Right cardiac atrium (tissue), 5 donors: ENCODE data around the gene GDPD4. TPM values are rescaled to one million over a fixed set of nuclear protein-coding genes. Genes with fewer than 3 reads are reported as not detected.

Experiments used
- ATAC-seq, 2 donors: fragments of 200-7000 bp; cut with Tn5 transposase; one replicate each; pipeline versions ENCODE4 v1.8.0 to v1.9.1; 2020; ENCODE audit warnings: moderate library complexity in 2 of 2, mild to moderate bottlenecking in 1 of 2
- DNase-seq, 3 donors: peaks; one replicate each; pipeline ENCODE4 v3.0.0-alpha.2; 2020
- H3K27ac ChIP-seq: one replicate; pipeline ENCODE4 v1.5.1; 2013; ENCODE audit warnings: mild to moderate bottlenecking, low read length, control low read depth, moderate library complexity
- H3K27me3 ChIP-seq: one replicate; pipeline ENCODE4 v1.6.1; 2013; ENCODE audit not compliant: control insufficient read depth, insufficient read depth
- H3K4me1 ChIP-seq: one replicate; pipeline ENCODE4 v1.6.1; 2013; ENCODE audit warnings: low read length; ENCODE audit not compliant: control insufficient read depth, insufficient read depth
- H3K4me3 ChIP-seq: one replicate; pipeline ENCODE4 v1.5.1; 2013; ENCODE audit warnings: low read length, control low read depth
- H3K9me3 ChIP-seq: one replicate; pipeline ENCODE4 v1.6.1; 2013; ENCODE audit warnings: low read length; ENCODE audit not compliant: control insufficient read depth
- WGBS: extraction: QIAGEN DNeasy Blood & Tissue Kit; methylation state at CpG from one replicate; pipeline ENCODE4 v1.1.7; 2013; 5-methylcytosine and 5-hydroxymethylcytosine counted together
- intact Hi-C, 4 donors: fragments of 100-400 bp; cut with DNase I; formaldehyde crosslinking; loops; one replicate each; pipeline versions ENCODE4 v1.11.0 to v1.14.0; 2022 to 2023
- polyA plus RNA-seq: library from polyadenylated mRNA; stranded (reverse); fragments of 200-250 nt; gene quantifications from one replicate; pipeline ENCODE4 v1.2.3, GENCODE V29; 2013
- total RNA-seq, 4 donors: library from RNA; stranded (reverse); fragmentation: NEBNext Ultra II Directional; extraction: Animal tissue kit (Norgen Biotek cat#: 25700); gene quantifications; one replicate each; pipeline ENCODE4 v1.2.1, GENCODE V29; 2021
- donor health status: healthy with polysubstance abuse.
- donor health status: DM: no; HTN: yes; CAD: no.
- donor health status: DM: no; HTN: no; CAD: no.
- donor health status: DM: no; HTN: yes; CAD: no; lungs with severe emphysema.
- donor health status: DM: yes; HTN: yes; CAD: no.

Gene GDPD4
- total and polyA plus RNA-seq, 5 donors, result 0.52 to 0.69 TPM; not detected in 3

DNA sequence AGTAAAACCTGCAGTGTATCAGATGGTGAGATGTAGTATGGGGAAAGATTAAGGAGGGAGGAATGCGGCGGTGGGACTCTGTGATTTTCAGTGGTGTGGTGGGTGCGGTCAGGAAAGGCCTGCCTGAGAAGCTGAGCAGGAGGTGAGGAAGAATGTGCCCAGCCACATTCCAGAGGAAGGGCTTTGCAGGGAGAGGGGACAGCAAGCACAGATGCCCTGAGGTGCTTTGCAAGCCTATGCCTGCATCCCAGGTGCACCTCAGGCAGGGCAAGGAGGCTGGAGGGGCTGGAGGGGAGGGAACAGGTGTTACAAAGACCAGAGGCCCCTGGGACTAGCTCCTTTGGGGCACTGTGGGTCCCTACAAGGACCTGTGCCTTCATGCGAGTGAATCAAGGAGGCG is 131.4 kb downstream of the GDPD4 start:
- 96% methylated on average over 5 of the region's 5 CpGs for WGBS

GRCh38 chr11:77167791-77168190 is 133.7 kb downstream of the GDPD4 start:
- H3K27me3 ChIP-seq, result no peaks in the 10 kb centered on the region
- H3K9me3 ChIP-seq, result no peaks in the 10 kb centered on the region
- intact Hi-C loops, result no loop called here
- 75% methylated on average over 8 of the region's 8 CpGs for WGBS
- no peak overlapping the region for H3K27ac ChIP-seq
- H3K4me3 ChIP-seq, result no peak overlapping the region
- ATAC-seq (no peak), DNase-seq (peak in 2 of 3 donors; percentile 5 to 37)
- H3K4me1 ChIP-seq, result no peaks in the 10 kb centered on the region

More for the DNA sequence above, 131.4 kb downstream of the GDPD4 start:
- Histone ChIP-seq H3K4me1 (no peaks in the 10 kb centered on the region), H3K27me3 (no peaks in the 10 kb centered on the region), H3K4me3 (no peak overlapping the region), H3K9me3 (no peaks in the 10 kb centered on the region), H3K27ac (no peak overlapping the region)
- intact Hi-C loops, result no loop called here
- DNase-seq, result peak in 1 of 3 donors; percentile 18
- ATAC-seq, result no peak

DNA sequence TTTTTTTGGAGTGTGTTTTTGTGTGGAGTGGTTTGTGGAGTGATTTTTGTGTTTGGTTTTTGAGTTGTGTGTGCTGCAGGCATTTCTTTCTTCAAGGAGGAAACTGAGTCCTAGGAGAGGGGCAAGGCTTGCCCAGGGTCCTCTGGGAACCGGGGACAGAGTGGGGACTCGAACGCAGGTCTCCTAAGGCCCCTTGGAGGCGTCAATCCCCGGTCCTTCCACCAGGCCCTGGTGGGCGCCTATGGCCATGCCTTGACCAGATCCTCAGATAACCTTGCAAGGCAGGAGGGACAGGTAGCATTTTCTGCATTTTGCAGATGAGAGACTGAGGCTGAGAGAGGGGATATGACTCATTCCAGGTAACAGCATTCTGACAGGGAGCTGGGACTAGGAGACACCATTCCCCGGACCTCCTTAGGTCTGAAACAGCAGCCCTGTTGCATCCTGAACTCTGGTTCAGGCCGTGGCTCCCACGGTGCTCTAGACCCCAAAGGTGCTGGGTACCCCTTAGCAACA is 134.3 kb downstream of the GDPD4 start:
- Histone ChIP-seq H3K27me3 (no peaks in the 10 kb centered on the region), H3K27ac (no peak overlapping the region), H3K9me3 (no peaks in the 10 kb centered on the region), H3K4me3 (no peak overlapping the region), H3K4me1 (no peaks in the 10 kb centered on the region)
- 94% methylated on average over 9 of the region's 9 CpGs for WGBS
- ATAC-seq, result no peak
- DNase-seq, result peak in 1 of 3 donors; percentile 17
- intact Hi-C loops, result no loop called here

Other genes with a start within 250 kb of the GDPD4 start
- gene CAPN5, start 234.7 kb downstream of the GDPD4 start, total RNA-seq, result 1 to 10 TPM; 4.6 to 6.9 (median 5.5) TPM
- gene CAPN5, start 234.7 kb downstream of the GDPD4 start, polyA plus RNA-seq, result 2.9 TPM
- gene OMP, start 198.8 kb downstream of the GDPD4 start, total RNA-seq, result not detected
- not detected for gene OMP, start 198.8 kb downstream of the GDPD4 start, polyA plus RNA-seq
- gene MYO7A, start 173.4 kb downstream of the GDPD4 start, total RNA-seq, result 1 to 10 TPM; 5.7 to 8.6 (median 6.8) TPM
- 2.4 TPM for gene MYO7A, start 173.4 kb downstream of the GDPD4 start, polyA plus RNA-seq
- gene PAK1, start 172.4 kb upstream of the GDPD4 start, total RNA-seq, result 10 to 100 TPM; 15.6 to 19.5 (median 17.2) TPM
- gene PAK1, start 172.4 kb upstream of the GDPD4 start, polyA plus RNA-seq, result 7.1 TPM